ENCODE measurements around the gene TMEM8B.

Gene TMEM8B

GRCh38 chr9:35832814-35833213 lies 3.8 kb downstream of the TMEM8B start:
- DNase-seq (ENCODE audit: extremely low read depth, low read depth), result no peak
- no peak for TF ChIP-seq CTCF (IDR thresholded peaks at IDR 0.05; ENCODE audit: low read depth, low read length)

GRCh38 chr9:35834260-35835215 lies 5.5 kb downstream of the TMEM8B start:
- DNase-seq (ENCODE audit: extremely low read depth, low read depth), result no peak
- TF ChIP-seq CTCF (IDR thresholded peaks at IDR 0.05; ENCODE audit: low read depth, low read length), result no peak

- no peak for DNase-seq (ENCODE audit: extremely low read depth, low read depth)
- TF ChIP-seq CTCF (IDR thresholded peaks at IDR 0.05; ENCODE audit: low read depth, low read length), result 0 out of 2 replicates have a peak, but pooled peaks have one; percentile 5
Observed at GRCh38 chr9:35835216-35835632, 6.2 kb downstream of the TMEM8B start.

- TF ChIP-seq CTCF (IDR thresholded peaks at IDR 0.05; ENCODE audit: low read depth, low read length), result no peak
- no peak for DNase-seq (ENCODE audit: extremely low read depth, low read depth)
Observed at GRCh38 chr9:35835766-35836165, 6.7 kb downstream of the TMEM8B start.

- no peak for DNase-seq (ENCODE audit: extremely low read depth, low read depth)
- TF ChIP-seq CTCF (IDR thresholded peaks at IDR 0.05; ENCODE audit: low read depth, low read length), result no peak
Observed at GRCh38 chr9:35836595-35836994, 7.6 kb downstream of the TMEM8B start.

- no peak for TF ChIP-seq CTCF (IDR thresholded peaks at IDR 0.05; ENCODE audit: low read depth, low read length)
Observed at GRCh38 chr9:35839926-35840325, 10.9 kb downstream of the TMEM8B start.

GRCh38 chr9:35840881-35841644 lies 12.0 kb downstream of the TMEM8B start:
- DNase-seq (ENCODE audit: extremely low read depth, low read depth), result no peak

More at GRCh38 chr9:35839926-35840325, 10.9 kb downstream of the TMEM8B start:
- no peak for DNase-seq (ENCODE audit: extremely low read depth, low read depth)

More at GRCh38 chr9:35840881-35841644, 12.0 kb downstream of the TMEM8B start:
- TF ChIP-seq CTCF (IDR thresholded peaks at IDR 0.05; ENCODE audit: low read depth, low read length), result no peak

Measured in AG09319 (cell line).